Measurements from ENCODE around the gene ZBTB24. TPM values are rescaled to one million over a fixed set of nuclear protein-coding genes. Genes with fewer than 3 reads are reported as not detected.

The ZBTB24 gene
- total RNA-seq, 1 experiment from 2014 or later = 27.3 TPM

DNA sequence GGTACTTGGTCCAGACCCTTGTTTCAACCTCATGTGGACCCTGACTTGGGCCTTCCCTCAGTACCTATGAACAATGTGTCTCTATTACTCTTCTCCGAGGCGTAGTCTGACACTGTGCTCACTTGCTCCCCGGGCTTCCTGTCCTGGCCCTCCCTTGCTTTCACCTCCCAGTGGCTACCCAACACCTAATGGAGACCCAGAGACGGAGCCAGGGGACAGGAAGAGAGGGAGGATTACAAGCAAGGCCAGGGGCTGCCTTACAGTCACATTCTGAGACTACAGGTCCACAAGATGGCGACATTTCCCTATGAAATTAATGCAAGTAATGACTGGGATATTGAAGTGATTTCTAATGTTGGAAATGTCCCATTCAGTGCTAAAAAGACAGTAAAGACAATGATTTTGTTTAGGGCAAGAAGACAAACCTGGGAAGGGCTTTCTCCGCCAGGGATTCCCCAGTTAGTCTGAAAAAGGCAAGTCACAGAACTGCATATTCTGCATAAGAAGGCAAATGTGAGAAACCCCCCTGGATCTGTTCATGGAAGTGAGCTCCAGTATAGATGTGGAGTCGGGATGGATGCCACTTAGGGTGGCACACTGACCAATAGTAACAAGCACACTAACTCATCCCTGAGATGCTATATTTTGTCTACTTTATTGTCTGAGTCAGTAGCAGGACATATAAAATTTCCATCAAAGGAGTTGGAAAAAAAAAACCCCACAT lies 44.0 kb upstream of the ZBTB24 start:
- Histone ChIP-seq H2BK5ac (ENCODE audit: insufficient read length, low read length) (no peak overlapping the region), H2BK15ac (ENCODE audit: low read depth, low read length) (no peak overlapping the region), H3K9me3 (ENCODE audit: control insufficient read depth, low read depth, low read length) (no peaks in the 10 kb centered on the region), H3K18ac (ENCODE audit: insufficient read length, low read depth, low read length) (no peak overlapping the region), H3K56ac (ENCODE audit: insufficient read length, low read depth, low read length) (no peak overlapping the region), H3K9ac (ENCODE audit: extremely low read depth, insufficient read length, low read length) (no peak overlapping the region), H3K4me2 (ENCODE audit: insufficient read depth, insufficient read length, low read length) (no peak overlapping the region), H3K79me1 (ENCODE audit: insufficient read depth, low read depth, low read length, poor library complexity, severe bottlenecking) (no peaks in the 10 kb centered on the region), H4K5ac (ENCODE audit: insufficient read length, low read depth, low read length) (no peak overlapping the region), H4K91ac (ENCODE audit: insufficient read length, low read depth, low read length) (no peak overlapping the region), H3K23me2 (ENCODE audit: insufficient read length, low read depth, low read length, poor library complexity, severe bottlenecking) (no peaks in the 10 kb centered on the region), H2BK120ac (ENCODE audit: low read depth, low read length, poor library complexity, severe bottlenecking) (no peak overlapping the region), H4K8ac (replicated peaks; ENCODE audit: insufficient read length, low read depth, low read length) (no peak overlapping the region), H2BK12ac (ENCODE audit: insufficient read length, low read depth, low read length) (no peak overlapping the region), H4K20me1 (ENCODE audit: control insufficient read depth, insufficient read depth, insufficient read length) (no peaks in the 10 kb centered on the region), H2AFZ (ENCODE audit: low read length) (peak overlapping the region; percentile 71), H2AK5ac (ENCODE audit: insufficient read length, low read length) (no peak overlapping the region), H2BK20ac (ENCODE audit: low read depth, low read length, poor library complexity, severe bottlenecking) (no peak overlapping the region), H3K27me3 (ENCODE audit: insufficient read depth, low read length) (no peaks in the 10 kb centered on the region), H3K4ac (ENCODE audit: low read depth, low read length) (no peak overlapping the region), H3K27ac (ENCODE audit: insufficient read length, low read depth, low read length) (no peak overlapping the region), H3K4me1 (ENCODE audit: insufficient read depth, low read length) (no peaks in the 10 kb centered on the region), H3K23ac (ENCODE audit: insufficient read length, low read depth, low read length) (no peak overlapping the region), H3K14ac (ENCODE audit: insufficient read depth, low read length) (no peak overlapping the region), H3T11ph (ENCODE audit: low read length) (no peak overlapping the region), H3K79me2 (ENCODE audit: insufficient read depth, low read length) (no peaks in the 10 kb centered on the region)
- peaks cover 18 to 22% of the 10 kb centered on the region in 2 experiments for H3K9me3 Mint-ChIP-seq
- peaks cover 8 to 12% of the 10 kb centered on the region in 2 experiments; a peak in 3 of 4 replicates for H3K4me1 Mint-ChIP-seq
- peaks cover 10 to 36% (median 11%) of the 10 kb centered on the region in 3 experiments for H3K36me3 Mint-ChIP-seq (ENCODE audit: insufficient read depth in 1 of 3, low read depth in 3 of 3)
- TF ChIP-seq, protein P1, sequence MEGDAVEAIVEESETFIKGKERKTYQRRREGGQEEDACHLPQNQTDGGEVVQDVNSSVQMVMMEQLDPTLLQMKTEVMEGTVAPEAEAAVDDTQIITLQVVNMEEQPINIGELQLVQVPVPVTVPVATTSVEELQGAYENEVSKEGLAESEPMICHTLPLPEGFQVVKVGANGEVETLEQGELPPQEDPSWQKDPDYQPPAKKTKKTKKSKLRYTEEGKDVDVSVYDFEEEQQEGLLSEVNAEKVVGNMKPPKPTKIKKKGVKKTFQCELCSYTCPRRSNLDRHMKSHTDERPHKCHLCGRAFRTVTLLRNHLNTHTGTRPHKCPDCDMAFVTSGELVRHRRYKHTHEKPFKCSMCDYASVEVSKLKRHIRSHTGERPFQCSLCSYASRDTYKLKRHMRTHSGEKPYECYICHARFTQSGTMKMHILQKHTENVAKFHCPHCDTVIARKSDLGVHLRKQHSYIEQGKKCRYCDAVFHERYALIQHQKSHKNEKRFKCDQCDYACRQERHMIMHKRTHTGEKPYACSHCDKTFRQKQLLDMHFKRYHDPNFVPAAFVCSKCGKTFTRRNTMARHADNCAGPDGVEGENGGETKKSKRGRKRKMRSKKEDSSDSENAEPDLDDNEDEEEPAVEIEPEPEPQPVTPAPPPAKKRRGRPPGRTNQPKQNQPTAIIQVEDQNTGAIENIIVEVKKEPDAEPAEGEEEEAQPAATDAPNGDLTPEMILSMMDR (conservative IDR thresholded peaks at IDR 0.05) = peak; percentile 82
- H3K27me3 Mint-ChIP-seq (ENCODE audit: low read depth) = no peaks in the 10 kb centered on the region
- WGBS (ENCODE audit: extremely low coverage, insufficient read length, low lambda C conversion rate) = no CpG with 5 or more reads among the region's 7 CpGs
- H3K4me3 Mint-ChIP-seq = no peak overlapping the region
- peak overlapping the region in 1 of 3 experiments; percentile 78; a peak in 1 of 7 replicates for H3K27ac Mint-ChIP-seq
- DNase-seq = peak; percentile 74

Measured in H9 (cell line).